SW 1271 (cell line): ENCODE results near the gene POC1A.

Experiments
- DNase-seq, 2 experiments: peaks; one replicate each; lab custom pipeline; 2025; lab: John Stamatoyannopoulos, UW

POC1A gene

DNA sequence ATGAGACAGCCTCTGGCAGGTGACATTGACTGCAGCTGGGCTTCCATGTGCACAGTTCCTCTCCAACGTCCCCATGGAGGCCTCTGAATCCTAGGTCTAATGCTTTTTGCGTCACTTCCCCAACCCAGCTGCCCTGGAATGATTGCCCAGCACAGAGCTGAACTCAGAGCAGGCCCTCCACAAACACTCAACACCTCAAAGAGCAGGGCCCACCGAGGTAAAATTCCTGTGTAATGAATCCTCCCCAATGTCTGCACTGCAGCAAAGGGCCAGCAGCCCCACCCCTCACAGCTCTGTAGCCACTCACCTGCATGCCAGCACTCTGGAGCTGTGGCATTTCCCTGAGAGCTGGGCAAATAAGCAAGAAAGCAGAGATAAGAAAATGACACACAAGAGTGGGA lies 55.2 kb downstream of the POC1A start:
- DNase-seq = no peak

DNA sequence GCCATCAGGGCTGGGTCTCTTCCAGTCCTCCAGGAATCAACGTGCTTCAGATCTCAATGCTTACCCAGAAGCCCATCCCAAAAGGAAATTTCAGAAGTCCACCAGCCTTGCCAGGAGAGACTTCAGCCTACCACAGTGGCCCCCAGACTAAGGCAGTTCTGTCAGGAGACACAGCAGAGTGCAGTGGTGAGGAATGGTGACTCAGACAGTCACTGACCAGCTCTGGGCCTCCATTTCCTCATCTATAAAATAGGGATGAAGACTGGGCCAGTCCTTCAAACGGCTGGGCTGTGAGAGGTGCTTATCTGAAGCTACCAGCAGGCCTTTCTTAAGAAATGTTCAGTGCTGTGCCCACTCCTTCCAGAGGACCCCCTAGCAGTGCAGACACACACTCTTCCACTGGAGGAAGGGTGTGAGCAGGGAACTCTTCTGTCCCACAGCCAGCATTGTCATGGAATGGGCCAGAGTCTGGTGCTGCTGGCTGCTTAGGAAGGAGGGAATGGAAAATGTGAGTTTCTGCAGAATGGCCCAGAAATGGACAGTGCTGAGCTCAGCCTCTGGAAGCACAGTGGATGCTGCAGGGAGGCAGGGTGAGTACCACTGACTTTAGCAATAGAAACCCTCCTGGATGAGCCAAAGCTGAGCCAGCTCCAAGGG lies 56.2 kb downstream of the POC1A start:
- no peak for DNase-seq

DNA sequence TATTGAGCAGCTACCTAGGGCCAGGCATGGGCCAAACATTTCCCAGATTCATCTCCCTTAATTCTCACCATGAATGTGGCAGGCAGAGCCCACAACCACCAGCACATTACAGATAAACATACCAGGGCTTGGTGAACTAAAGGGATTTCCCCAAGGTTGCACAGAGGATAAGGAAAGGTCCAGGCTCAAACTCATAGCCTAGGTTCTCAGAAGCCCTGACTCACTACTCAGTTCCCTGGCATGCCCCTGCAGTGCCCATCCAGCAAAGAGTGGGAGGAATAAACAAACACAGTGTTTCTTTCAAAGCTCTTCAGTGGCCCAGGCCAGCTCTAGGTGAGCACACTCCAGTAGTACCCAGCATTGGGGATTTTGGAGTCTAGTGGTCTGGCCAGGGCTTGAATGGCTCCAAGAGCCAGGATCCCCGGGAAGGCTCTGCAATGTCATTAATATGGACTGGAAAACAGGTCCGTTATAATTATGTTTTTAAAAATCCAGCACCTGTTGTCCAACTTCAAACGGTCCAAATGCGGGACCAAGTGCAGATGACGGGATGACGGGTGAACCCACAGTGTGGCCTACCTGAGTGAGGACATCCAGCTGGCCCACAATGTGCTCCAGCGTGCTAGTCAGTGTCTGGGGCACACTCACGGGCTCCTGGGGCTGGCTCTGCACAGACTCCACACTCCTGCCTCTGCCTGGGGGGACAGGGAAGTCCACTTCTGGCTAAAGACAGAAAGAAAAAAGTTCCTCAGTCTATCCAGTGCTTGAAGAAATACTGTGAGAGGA lies 58.0 kb downstream of the POC1A start:
- no peak for DNase-seq

DNA sequence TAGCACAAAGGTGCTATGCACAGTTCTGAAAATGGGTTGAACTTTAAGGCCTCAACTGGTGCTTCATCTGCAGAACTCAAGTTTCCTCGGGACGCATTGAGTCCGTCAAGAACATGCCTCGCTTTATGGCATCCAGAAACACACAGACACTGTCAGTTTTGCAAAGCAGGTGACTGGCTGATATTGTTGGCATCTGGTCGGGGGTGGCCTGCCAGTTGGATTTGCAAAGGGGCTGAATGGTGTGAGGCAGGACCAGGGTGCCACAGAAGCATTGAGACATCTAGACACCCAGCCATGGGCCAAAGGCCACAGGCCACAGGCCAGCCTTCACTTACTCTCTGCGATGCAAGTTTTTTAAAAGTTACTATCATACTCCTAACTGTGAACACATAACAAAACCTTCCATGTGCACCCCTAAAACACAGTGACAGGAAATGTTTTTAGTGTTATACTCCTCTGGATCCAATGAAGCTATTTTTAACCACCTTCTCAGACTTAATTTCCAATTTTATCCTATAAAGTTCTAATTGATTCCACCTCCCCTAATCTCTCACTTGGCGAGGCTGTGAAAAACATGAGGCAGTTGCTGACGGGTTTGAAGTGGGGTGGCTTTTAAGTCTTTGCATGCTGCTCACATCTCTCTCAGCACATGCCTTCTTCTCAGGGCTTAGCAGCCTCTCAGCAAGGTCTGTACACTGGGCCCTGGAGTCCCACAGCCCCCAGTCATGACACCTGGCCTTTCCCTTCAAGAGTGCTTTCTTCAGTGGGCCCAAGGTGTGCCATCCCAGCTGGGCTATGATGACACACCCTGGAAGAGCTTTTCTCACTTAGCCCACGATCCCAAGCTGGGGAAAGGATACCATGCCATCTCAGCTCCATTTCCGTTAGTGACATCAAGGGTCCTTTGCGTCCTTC lies 59.4 kb downstream of the POC1A start:
- no peak for DNase-seq

DNA sequence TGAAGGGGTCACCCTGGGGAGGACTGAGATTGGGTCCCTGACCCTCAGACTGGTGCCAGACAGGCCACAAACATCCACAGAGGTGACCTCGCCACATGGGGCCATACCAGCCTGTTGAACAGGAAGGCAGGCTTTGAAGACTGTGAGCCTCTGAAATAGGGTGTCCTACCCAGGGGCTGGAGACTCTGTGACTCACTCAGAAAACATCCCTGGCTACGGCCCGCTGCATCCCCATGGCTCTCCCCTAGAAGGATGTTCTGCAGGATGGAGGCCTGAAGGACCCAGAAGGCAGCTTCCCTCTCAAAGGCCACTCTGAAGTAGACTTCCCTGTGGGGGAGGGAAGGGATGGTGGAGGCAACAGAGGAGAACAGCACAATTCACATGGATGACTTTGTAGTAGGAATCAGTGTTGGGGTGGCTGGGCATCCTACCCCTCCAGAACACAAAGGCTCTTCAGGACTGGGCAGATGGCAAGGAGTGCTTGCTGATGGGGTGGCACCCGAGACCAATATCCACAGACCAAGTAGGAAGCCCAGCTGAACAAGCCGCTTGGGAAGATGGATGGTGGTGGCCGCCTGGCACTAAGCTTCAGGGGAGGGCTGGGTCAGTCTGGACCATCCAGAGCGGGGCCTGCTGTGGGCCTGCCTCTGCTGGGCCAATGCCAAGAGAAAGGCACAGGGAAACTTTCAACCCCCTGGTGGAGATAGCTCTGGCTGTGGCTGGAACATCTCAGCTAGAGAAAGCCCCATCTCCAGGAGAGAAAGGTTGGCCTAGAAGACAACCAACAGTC lies 60.3 kb downstream of the POC1A start:
- no peak for DNase-seq

DNA sequence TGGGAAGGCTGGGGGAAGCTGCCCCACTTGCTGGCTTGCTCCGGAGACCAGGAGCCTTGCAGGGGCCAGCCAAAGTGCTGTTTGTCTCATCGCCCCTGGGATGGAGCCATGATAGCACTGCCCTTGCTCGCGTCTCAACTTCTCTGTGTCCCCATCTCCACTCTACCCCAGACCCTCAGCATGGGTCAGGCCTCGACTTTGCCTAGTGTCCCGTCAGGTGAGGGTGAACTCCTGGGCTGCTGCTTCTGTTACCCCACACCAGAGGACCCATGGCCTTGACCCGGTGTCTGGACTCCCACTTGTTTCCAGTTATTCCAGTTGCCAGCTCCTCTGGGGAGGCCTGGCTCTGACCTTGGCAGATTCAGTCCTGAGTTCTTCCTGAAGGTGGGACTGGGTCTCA lies 61.3 kb downstream of the POC1A start:
- no peak for DNase-seq

DNA sequence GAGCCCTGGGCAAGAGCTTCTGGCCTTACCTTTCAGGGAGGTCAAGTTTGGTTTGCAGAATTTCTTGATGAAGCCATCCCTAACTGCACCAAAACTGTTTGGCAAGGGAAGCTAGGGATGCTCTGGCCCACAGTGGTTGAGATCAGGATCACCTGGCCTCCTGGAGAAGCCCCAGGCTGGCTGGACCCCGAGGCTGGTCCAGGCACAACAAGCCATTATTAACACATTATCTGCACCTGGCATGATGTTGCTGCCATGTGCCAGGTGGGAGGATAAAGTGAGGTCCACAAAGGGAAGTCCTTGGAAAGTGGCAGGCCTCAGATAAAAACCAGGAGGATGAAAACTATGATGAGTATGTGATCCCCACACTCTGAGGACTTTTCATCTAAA lies 62.0 kb downstream of the POC1A start:
- no peak for DNase-seq

DNA sequence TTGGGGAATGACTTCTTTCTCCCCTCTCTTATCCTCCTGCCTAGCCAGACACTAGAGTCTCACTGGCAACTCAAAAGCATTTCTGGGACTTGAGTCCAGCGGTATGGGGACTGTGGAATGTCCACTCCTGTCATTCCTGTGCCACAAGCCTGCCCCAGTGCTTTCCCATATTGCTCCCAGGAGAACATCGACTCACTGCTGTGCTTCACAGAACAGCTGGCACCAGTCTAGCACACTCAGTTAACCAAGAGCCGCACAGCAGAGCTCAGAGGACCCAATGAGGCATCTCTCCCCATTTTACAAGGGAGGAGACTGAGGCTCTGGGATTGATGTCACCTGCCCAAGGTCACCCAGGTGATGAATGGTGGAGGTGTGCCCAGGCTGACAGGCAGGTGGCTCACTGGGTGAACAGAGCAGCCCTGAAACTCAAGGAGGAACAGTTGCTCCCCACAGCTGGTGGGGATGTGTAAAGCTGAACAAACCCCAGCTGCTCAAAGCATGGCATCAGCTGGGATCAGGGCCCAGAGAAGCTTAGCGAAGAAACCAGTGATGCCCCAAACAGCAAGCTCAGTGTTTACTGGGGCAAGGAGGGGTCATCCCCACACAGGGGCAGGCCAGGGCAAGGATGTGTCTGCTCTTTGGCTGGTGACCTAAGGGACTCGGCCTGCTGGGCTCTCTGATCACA lies 62.5 kb downstream of the POC1A start:
- no peak for DNase-seq

DNA sequence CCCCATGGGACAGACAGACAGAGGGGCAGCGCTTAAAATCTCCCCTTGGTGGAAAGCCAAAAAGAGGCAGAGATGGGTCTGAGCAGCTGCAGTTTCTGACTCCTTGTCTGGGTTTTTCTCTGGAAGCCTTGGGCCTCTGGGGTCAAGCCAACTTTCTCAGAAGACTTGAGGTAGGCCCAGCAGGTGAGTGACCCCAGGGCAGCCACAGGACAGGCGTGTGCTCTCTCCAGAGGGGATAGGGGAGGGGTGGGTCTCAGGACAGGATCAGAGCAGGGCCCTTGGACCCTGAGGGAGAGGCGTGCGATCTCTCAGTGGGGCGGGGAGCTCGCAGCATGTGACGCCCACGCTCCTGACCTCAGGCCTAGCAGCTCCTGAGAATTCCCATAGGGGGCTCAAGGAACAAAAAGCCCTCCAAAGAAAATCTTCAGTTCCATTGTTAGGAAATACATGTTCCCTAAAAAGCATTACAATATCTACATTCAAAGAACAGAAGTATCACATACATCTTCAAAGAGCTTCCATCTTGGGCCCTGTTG lies 63.2 kb downstream of the POC1A start:
- DNase-seq = no peak

DNA sequence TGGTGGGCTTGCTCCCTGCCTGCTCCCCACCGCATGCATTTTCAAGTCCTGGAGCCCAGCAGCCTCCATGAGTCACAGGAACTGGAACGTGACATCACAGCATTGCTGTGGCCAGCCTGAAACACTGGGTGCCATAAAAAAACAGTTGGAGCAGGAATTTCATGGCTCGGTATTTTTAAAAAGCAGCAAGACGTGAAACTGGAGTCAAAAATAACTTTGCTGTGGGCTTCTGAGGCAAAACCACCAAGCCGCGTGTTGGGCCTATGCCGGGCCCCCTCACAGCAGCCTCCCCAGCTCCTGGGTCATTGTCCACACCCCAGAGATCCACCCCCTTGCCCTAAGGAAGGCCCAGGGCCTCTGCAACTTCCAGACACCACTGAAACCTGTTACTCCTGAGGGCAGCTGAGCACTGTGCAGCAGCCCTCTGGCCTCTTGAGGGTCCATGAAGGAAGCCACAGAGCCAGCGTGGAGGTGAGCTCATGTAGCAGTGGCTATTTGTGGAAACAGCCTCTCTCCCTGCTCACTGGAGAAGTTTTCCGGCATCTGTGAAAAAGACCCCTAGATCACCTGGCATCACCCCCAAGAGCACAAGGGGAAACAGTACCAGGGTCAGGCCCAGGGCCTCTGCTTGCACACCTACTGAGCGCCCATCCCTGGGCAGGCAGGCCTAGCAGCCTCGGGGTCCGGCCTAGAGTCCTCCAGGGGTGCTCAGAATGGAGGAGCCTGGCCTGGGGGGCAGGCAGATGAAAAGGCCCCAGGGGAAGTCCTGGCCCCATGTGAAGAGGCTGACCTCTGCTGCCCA lies 63.9 kb downstream of the POC1A start:
- DNase-seq = peak in 1 of 2 experiments; percentile 2

DNA sequence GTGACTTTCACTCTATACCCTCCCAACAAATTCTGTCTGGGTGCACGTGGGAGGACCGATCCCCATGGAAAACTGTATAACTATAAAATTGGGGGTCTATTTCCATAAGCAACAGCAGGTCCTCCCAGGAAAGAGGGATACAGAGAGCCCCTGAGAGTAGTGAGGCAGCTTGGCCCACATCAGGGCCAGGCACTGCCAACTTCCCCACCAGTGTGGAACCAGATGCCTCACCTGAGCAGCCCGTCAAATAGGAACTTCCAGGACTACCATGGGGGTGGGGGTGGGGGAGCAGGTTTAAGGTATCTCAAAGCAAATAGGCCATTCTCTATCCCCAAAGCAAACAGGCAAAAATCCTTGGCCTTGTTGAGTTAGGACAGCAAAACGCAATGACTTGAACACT lies 64.5 kb downstream of the POC1A start:
- DNase-seq = no peak

DNA sequence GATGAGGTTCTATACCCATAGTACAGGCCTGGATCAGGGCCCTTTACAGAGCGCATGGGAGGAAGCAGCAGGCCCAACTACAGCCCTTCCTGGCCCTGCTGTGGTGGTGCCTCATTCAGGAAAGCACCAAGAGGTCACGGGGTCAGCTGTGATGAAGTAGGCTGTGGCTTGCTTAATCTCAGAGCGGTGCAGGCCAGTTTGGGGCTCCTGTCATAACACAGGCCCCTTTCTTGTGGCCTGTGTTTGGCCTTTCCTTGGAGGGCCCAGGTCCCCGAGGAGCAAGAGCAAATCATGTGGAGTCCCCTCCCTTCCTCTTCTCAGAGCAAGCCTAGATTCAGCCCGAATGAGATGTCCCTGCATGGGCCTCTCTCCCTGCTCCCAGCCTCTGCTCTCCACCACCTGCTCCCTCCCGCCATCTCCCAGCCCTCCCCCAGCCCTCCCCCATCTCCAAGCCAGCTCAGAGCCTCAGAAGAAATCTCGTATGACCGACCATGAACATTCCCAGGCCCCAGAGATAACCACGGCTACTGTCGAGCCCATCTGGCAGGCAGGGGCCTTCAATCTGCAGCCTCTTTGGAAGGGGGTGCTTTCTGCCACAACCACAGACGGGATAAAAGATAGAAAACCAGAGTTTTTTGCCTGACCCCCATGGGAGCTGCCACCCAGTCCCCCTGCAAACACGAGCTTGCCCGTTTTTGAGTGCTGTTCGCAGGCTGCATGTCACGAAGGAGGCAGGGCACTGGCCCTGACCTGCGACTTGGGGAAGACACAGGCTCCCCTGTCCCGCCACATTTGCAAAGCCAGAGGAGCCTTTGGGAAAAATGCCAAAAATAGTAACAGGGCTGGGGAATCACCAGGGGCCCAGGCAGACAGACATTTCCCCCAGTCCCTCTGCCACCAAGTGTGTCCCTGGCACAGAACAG lies 65.5 kb downstream of the POC1A start:
- no peak for DNase-seq

DNA sequence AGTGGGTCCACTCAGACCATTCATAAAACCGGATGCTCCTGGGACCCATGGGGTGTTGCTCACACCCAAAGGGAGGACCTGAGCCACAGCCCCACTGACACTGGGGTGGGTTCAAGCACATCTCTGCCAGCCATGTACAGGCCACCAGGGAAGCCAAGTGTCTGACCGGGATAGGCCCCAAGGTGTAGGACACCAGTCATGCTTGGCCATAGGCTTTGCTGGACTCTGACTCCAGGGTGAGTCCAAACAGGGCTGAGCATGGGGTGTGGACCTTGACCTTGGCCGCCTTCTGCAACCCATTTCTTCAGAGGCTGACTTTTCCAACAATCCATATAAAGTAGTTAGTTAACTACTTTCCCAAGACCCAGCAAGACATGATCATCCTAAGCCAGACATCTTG lies 66.5 kb downstream of the POC1A start:
- DNase-seq = no peak

DNA sequence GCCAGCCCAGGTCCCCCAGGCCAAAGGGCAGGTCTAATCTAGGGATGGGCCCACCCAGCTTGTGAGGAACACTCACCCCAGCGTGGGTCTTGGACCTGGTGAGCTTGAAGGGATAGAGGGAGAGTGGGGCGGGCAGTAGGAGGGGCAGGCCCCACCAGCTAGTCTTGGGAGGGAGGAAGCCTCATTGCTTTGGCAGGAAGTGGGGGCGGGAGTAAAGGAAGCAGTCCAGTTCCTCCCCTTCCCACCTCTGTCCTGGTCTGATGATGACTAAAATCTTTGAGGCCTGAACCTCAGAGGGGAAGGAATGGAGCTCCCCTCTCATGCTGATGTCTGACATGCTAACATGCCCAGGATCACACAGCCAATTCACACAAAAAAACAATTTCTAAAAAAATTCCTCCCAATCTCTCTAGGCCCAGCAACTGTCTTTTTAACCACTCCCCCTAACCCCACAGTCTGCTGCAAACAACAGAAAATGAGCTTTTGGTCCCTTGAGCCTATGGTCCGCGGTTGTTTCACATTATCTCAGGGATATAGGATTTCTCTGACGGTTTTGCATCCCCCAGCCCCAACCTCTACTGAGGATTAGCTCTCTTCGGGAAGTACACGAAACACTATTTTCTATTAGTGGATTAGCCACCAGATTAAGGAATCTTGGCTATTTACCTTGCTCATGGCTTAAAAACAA lies 67.1 kb downstream of the POC1A start:
- DNase-seq = no peak

DNA sequence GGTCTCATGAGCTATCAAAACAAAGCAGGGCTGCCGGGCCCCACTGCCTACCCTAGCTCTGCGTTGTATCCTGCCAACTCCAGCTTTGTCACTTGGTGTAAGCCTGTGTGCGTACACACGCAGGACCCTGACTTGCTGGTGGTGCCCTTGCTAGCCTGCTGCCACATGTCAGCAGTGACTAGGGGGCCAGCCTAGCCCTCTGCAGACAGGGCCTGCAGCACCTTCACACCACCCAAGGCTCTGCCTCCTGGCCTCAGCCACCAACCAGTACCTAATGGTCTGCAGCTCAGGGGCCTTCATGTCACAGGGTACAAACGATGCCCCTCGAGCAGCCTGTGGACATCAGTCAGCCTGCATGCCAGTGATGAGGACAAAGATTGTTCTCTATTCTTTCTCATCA lies 67.8 kb downstream of the POC1A start:
- no peak for DNase-seq

DNA sequence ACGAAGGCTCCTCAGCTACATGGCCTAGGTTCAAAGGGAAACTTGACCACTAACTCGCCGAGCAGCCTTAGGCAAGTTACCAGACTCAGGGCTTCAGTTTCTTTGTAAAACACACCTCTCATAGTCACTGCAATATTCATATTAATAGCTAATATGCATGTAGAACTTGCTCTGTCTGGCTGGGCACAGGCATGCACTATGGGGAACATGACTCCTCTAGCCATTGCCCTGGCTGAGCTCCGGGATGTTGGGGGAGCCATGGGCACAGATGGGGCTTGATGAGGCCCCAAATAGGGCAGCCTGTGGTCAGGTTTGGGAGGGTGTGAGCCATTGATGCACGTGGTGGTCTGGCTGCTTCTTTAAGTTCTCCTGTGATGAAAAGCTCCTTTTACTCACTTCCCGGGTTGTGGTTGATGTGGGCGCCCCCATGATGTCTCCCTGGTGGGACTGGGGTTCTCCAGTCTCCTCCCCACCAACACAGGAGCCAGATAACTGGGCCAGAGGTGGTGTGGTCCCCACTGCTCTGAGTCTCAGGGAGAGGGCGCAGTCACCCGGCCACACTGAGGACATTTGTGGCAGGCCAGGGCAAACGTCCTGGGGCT lies 68.4 kb downstream of the POC1A start:
- DNase-seq = no peak

DNA sequence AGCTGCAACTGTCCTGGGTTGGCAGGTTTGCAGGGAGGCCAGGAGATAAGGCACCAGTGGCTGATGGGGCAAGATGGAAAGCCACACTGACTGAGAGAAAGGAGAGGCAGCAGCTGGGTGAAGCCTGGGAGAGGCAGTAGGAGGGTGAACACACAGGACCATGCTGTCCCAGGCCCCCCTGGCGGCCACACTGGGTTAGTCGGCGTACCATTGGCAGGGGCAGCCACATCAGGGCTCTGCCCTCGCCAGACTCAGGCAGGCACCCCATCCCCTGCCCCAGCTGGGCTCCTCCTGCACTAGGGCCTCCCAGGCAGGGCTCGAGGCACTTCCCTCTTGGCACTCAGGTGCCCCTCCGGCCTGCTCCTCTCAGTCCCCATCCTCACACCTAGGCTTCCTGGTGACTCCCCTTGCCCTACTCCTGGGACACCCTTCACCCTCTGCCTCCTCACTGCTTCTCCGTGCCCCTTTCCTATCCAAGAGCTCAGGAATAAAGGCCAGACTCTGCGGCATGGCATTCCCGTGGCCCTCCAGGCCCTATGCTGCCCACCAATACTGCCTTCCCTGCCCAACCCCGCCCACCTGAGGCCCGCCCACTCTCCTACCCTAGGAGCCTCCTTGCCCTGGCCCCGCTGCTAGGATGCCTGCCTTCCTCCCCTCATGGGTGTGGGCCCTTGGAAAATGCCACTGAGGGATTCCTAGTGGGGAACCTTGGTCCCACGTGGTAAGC lies 69.1 kb downstream of the POC1A start:
- no peak for DNase-seq
